ENCODE measurements around the gene MAB21L4.

DNA sequence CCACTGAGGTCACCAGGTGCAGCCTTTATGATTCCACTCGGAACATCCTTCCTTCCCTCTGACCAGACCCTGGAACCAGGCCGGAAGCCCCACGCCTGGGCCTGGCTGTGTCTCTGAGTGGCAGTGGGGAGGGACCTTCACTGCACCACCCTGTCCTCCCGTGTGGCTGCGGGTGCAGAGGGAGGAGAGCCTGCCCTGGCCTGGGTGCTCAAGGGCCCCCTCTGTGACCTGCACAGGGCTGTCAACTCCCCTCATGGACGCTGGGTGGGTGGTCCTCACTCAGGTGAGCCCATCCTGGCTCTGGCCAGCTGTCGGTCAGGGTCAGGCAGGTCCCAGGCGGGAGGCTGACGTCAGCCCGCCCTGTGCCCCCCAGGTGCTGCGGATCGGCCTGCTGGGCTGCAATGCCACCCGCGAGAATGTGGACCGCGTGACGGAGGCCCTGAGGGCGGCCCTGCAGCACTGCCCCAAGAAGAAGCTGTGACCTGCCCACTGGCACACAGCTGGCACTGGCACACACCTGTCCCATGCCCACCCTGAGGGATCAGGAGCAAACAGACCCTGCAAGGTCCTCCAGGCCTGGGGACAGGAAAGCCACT is 17.5 kb downstream of the MAB21L4 start:
- TF ChIP-seq, protein P1, sequence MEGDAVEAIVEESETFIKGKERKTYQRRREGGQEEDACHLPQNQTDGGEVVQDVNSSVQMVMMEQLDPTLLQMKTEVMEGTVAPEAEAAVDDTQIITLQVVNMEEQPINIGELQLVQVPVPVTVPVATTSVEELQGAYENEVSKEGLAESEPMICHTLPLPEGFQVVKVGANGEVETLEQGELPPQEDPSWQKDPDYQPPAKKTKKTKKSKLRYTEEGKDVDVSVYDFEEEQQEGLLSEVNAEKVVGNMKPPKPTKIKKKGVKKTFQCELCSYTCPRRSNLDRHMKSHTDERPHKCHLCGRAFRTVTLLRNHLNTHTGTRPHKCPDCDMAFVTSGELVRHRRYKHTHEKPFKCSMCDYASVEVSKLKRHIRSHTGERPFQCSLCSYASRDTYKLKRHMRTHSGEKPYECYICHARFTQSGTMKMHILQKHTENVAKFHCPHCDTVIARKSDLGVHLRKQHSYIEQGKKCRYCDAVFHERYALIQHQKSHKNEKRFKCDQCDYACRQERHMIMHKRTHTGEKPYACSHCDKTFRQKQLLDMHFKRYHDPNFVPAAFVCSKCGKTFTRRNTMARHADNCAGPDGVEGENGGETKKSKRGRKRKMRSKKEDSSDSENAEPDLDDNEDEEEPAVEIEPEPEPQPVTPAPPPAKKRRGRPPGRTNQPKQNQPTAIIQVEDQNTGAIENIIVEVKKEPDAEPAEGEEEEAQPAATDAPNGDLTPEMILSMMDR (IDR thresholded peaks at IDR 0.05) = no peak
- no peak for TF ChIP-seq ZFX (IDR thresholded peaks at IDR 0.05; ENCODE audit: borderline replicate concordance)

Data from 22Rv1 (cell line).